Stimulated activated CD8-positive, alpha-beta memory T cell treated with anti-CD3 and anti-CD28 coated beads, Interleukin-4, amount 100 ng/mL, for 4 hours (primary cell): ENCODE data around the gene EXD3.
"Not testable (repeated sequence)": the region's sequence is repeated elsewhere in the genome, so short reads cannot be mapped to it uniquely, and the experiment has no call there.

Experiments
- DNase-seq, 2 donors: peaks; one replicate each; pipeline ENCODE4 v3.0.0-alpha.2; 2020; ENCODE audit warnings: low read depth in 2 of 2, low spot score in 1 of 2

Gene EXD3

DNA sequence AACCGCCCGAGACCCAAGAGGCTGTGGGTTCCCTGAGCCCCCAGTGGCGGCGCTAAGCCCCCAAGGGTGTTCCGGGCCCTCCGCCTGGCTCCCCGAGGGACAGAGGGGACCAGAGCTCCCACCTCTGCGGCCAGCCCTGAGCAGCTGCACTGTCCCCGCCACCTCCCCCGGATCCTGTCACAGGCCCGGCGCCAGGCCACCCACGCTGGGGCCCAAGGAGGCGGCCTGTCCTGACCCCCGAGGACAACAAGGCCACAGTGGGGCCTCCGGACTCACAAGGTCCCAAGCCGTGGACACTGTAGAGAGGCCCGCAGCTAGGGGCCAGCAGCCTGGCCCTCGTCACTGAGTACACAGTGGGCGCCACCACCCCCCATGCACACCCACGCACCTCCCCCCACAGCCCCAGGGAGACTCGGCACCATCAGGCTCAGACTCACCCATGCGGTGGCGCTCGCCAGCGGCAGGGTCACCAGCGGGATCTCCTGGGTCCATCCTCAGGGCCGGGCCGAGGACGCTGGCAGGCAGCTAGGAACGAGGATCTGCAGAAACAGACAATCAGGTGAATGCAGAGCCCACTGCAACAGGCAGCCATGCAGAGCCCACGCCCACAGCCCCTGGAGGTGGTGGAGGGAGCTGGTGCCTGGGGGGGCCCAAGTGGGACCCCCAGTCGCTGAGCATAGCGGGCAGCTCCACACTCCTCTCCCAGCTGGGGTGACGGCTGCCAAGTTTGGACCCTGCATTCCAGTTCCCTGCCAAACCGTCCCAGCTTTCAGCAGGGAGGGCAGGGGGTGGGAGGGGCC is 27.9 kb downstream of the EXD3 start:
- DNase-seq = no peak

DNA sequence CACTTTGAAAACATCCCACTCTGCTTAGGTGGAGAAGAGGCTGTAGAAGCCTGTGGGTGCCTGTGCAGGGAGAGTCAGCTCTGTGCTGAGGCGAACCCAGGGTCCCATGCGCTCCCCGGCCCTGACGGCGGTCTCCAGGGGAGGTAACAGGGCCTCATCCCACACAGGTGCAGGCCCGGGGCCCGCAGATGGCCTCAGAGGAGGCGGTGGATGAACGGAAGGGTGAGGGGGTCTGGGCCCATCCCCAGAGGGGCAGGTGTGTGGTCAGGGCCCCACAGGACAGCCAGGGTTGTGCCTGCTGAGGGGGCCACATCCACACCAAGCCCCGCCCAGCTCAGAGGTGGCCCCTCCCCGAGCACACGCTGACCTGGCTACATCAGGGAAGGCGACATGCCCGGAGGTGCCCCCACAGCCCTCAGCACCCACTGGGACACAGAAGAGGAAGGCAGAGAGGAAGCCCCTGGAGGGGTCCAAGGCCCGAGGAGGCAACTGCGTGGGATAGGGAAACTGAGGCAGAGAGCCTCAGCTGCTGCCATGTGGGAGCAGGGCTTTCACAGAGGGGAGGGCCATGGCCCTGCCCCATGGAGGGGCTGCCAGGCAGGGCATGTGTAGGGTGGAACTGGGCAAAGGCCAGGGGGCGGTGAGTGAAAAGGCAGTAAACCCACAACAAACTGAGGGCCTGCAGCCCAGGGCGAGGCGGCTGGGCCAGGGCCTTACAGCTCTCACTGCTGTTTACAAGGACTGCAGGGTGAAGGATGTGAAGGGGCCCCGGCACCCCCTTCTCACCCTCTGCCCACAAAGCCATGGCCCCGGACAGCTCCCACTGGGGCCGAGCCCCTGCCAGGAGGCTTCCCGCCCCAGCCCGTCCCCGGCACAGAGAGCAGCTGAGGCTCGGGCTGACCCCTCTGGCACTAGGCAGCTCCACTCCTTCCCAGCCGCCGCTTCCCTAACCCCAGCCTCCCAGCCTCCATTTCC is 29.5 kb downstream of the EXD3 start:
- DNase-seq = no peak

DNA sequence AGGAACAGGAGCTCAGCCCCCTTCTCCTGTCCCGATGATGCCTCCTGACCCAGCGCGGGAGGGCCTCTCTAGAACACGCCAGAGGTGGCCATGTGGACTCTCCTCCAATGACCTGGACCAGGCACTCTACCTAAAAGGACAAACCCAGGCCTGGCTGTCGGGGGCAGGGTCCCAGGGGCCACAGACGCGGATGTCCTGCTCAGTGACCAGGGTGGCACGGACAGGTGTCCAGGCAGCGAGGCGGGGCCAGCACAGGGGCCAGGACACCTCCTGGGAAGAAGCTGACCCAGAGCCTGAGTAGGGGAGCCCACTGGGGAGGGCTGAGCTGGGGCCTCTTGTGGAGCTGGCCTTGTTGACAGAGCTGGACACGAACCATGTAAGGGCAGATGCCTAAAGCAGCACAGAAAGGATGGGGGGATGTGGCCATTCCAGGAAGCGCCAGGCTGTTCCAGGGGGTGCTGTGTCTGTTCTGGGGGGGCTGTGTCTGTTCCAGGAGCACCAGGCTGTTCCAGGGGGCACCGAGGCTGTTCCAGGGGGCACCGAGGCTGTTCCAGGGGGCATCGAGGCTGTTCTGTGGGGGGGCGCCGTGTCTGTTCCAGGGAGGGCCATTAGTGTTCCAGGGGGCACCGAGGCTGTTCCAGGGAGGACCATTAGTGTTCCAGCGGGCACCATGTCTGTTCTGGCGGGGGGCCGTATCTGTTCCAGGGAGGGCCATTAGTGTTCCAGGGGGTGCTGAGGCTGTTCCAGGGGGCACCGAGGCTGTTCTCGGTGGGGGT is 30.5 kb downstream of the EXD3 start:
- DNase-seq = no peak

DNA sequence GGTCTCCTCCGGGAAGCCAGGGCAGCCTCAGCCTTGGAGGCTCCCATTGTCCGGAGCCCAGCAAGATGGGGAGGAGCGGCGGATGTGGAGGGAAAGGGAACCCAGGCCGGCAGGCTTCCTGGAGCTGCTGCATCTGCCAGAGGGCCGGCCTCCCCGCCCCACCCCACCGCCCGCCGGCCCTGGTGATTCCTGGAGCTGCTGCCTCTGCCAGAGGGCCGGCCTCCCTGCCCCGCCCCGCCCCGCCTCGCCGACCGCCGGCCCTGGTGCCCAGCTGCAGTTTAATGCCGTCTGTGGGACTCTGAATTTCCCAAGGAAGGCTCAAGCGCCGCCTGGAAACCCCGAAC is 31.6 kb downstream of the EXD3 start:
- no peak for DNase-seq

DNA sequence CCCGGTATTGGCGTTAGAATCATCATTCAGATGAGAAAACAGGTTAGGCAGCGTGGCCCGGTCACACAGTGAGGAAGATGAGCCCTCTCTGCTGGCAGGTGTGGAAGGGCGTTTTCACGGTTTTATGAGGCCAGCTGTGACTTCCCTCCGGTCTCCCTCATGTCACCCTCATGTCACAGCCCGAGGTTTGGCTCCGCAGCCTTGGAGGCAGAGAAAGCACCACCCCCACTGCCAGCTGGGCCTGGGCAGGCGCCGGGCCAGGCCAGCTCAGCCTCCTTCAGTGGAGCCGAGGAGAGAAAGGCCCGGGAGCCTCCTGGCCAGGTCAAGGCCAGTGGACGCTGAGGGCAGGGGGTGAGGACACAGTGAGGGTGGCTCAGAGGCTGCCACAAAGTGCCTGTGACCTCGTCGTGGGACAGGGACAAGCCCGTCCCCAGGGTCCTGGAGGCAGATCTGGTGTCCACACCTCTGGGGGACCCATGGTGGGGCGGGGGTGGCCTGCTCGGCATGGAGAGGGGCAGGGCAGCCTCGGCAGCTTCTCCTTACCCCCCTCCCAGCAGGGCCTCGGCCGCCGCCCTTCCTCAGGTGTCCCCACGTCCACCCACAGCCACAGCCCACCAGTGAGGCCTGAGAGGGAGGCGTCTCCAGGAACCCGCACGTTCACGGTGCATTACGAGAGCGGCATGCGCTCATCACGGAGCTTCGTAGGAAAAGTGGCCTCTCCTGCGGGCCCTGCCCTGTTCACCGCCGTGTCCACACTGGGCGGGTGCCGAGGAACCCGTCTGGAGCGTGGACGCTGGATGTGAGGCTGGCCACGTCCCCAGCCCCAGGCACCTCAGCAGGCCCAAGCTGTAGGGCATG is 32.2 kb downstream of the EXD3 start:
- DNase-seq = no peak

DNA sequence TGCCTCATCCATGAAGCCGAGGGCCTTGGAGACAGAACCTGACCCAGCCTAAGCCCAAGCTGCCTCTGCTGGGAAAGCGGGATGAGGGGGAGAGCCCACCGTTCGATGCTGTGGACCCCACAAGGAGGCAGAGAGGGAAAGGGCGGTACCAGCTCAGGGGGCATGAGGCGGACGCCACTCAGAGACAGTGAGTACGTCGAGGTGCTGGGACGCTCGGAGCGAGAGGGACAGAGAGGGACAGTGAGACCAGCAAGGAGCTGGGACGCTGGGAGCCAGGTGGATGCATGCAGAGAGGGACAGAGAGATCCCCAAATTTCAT is 33.6 kb downstream of the EXD3 start:
- DNase-seq = no peak

DNA sequence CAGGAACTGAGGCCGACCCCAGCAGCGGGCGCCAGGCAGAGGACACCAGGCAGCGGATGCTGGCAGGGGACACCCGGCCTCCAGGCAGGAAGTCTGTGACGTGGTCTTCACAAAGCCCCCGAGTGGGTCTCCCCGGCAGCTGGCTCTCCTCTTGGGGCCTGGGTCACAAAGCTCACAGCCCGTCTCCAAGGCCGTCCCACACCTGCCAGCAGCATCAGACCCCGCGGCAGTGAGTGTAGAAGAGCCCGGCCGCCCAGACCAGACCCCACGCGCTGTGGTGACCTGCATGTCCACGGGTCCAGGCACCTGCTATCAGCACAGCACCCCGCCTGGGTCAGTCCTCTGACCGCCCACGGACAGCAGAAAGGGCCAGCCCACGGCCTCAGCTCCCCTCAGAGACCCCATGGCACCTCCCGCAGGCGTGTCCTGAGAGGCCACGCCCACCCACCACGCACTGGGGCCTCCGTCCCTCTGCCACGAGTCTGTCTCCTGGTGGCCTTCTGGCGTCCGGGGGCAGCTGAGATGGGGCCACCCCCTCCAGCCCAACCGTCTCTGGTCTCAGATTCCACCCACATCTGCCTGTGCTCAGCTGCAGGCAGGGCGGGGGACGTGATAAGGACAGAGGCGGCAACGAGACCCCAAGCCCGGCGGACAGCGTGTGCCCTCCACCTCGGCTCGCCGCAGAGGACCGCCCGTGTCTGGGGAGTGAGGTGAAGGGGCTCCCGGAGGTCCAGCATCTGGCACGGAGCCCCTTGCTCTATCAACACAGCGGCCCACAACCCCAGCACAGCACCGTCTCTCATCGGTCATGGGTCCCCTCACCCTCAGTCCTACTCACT is 34.2 kb downstream of the EXD3 start:
- no peak for DNase-seq

DNA sequence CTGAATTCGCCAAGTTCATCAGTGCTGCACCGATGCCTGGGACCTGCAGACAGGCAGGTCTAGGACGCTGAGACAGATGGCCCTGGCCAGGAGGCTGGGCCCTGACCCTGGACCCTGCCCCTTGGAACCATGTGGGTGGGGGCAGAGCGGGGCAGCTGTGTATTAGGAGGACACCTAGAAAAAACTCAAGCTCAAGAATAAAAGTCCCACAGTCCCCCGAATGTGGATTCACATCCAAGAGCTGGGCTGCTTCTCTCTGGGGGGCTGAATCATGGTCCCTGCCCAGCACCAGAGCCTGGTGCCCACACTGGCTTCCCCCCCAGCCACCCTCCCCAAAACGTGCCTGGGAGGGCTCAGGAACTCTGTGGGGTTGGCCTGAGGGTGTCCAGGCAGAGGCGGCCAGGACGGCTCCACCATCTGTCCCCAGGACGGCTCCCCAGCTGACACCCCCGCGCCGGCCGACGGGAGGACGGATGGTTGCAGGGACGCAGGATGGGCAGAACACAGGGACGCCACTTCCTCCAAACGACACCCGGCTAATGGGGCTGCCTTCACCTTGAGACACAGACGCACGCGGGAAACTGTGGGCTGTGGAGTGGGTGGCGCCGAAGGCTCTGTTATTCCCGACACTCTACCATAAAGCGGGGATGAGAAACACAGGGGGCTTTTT is 34.9 kb downstream of the EXD3 start:
- no peak for DNase-seq

DNA sequence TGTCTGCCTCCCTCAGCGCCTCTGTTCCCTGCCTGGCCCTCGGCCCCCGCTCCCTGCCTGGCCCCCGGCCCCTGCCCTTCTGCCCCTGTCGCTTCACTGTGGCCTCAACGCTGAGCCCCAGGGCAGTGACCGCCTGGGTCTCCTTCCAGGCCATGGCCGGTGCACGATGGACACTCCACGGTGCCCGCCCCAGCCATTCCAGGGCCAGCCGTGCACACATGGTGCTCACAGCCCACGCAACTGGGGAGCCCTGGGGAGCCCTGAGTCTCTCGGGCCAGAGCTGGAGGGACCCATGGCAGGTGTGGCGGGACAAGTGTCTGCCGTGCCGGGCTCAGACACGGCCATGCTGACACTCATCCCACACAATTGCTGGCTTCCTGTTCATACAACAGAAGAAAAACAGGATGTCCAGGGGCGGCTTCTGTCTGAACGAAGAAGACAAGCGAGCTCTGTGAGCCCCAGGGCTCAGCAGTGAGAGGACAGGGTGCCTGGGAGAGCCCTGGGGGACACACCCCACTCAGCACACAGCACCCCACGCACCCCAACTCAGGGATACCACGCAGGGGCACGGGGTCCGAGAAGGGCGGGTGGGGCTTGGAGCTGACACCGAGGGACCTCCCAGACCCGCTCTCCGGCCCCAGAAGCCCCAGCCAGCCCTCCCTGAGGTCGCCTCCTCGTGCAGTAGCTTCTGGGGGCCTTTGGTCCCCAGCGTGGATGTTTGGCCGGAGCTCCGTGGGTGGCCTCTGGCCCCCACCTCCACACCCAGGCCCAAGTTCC is 35.7 kb downstream of the EXD3 start:
- no peak for DNase-seq

DNA sequence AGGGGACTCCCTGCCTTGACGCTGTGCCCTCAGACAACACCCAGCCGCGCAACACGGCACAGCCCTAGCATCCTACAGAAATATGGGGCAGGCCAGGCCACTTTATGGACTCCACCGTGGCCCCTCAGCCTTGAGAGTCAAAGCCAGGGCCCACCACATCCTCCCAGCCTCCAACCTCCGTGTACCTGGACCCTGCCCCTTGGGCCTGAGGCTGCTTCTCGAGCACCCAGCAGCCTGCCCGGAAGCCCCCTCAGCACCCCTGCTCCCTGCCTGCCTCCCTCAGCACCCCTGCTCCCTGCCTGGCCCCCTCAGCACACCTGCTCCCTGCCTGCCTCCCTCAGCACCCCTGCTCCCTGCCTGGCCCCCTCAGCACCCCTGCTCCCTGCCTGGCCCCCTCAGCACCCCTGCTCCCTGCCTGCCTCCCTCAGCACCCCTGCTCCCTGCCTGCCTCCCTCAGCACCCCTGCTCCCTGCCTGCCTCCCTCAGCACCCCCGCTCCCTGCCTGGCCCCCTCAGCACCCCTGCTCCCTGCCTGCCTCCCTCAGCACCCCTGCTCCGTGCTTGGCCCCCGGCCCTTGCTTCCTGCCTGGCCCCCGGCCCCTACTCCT is 36.4 kb downstream of the EXD3 start:
- DNase-seq = not testable (repeated sequence)

DNA sequence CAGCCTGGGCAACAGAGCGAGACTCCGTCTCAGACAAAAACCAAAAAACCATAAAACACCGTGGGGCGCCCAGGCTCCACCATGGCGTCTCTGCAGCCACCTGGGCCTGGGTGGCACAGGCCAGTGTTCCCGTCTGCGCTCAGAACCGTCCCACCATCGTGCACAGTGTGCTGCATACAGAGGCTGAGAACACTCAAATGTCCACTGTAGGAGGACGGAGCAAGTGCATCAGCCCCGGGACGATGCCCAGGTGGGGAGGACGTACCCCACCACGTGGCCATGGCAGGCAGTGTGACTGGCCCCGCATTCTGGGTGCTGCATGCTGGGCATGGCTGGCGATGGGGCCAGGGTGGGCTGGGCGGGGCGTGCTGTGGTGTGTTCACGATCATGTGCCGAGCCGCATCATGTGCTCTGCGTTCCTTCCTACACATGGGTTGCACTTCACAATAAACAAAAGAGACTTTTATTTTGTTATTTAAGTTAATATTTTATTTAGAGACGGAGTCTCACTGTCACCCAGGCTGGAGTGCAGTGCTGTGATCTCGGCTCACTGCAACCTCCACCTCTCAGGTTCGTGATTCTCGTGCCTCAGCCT is 37.8 kb downstream of the EXD3 start:
- DNase-seq = no peak

DNA sequence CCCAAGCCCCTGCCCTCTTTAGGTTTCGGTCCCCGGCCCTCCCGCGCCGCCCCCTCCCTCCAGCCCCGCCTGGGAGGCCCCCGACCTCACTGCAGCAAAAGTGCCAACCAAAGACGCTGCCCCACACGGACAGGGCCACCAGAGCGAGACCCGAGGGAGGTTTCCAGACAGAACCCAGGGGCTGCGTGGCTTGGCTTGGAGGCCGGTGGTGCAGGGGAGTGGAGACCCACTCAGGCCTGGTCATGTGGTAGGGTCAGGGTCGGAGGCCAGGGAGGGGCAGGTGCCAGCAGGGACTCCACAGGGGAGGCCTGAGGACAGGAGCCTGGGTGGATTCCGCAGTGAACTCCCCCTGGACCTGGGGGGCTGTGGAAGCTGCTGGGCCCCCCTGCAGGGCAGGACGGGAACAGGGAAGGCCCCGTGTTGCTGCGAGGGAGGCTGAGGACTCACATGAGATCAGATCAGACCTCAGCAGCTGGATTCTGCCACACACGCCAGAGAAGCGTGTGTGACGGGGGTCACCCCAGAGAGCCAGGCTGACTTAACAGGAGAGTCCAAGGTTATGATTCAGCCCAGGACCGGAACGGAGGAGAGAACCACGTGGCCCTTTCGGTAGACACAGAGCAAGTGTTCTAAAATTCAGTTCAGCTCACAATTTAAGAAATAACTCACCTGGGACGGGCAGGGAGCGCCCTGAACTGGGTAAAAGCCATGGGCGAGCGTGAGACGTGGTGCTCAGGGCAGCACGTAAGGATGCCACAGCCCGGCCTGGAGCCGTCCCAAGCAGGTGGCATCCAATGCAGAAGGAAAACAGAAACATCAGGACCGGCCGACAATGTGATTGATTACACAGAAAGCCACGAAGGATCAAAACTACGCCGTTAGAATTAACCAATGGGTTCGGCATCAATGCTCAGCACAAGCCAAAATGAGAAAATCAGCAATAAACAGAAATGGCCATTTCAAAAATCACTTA is 38.9 kb downstream of the EXD3 start:
- no peak for DNase-seq

DNA sequence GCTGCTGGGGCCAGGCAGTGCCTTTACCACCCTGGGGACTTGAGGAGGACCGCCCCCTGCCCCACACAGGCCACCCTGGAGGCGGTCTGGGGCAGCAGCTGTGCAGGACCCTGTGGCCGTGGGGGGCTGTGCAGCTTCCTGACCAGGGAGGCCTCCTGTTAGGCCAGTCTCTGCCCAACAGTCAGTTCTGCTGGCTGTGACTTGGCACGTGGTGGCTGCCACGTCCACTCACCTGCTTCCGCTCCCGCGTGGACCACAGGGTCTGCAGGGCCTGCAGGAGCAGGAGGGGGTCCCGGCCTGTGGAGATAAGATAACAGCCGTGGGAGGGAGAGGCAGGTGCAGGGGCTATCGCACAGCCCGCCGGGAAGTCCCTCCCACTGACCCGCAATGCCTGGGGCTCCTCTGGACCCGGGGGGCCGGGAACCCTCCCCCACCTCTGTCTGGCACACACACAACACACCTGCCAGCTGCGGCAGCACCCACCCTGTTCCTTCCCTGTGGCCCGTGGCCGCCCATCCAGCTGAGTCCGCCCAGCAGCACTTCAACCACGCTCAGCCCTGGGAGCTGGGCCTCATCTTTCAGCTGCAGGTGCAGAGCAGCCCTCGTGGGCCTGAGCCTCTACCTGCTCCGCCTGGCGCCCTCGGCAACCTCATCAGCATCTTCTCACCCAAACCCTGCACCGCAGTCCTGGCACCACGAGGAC is 39.7 kb downstream of the EXD3 start:
- no peak for DNase-seq

DNA sequence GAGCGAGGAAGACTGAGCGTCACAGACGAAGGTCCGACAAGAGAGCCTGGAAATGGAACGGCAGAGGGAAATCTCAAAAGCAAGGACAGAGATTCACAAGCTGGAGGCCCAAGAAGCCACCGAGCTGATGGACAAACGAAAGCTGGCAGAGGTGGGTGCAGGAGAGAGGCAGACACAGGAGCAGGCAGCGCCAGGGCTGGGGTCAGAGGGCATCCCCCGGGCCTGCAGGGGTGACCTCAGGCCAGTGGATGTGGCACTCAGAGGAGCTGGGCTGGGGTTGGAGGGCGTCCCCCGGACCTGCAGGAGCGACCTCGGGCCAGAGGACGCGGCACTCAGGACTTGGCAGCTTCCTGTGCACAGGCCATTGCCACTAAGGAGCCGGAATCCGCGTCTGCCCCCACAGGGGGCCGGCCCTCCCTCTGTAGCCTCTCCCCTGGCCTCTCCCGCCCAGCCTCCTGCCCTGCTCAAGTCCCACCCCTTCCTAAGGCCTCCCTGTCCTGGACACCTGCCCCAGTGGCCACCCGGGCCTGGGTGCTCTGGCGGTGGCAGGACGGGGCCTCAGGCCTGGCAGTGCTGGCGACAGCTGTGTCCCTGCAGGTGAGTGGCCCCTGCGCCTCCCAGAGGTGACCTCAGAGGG is 40.4 kb downstream of the EXD3 start:
- DNase-seq = no peak
